ENCODE measurements around the gene TSPAN7. TPM values are rescaled to one million over a fixed set of nuclear protein-coding genes. Genes with fewer than 3 reads are reported as not detected.

Gene TSPAN7
- total RNA-seq (70.0 TPM), polyA plus RNA-seq (ENCODE audit: insufficient read depth in 1 of 8, insufficient read length in 8 of 8, low replicate concordance in 1 of 8) (100 to 1,000 TPM in 6 of 8 donors, 10 to 100 TPM in 2; 94.3 to 132 (median 107) TPM)
- long read RNA-seq, donor 1, transcript TSPAN7-203 (7 exons, 1,683 nt), result minor isoform, 5 of 21 reads
- long read RNA-seq, donor 1, transcript TSPAN7-202 (8 exons, 1,909 nt), result major isoform, 7 of 21 reads
- long read RNA-seq, donor 1, partial matches to known transcripts, result 0 of 21 reads
- long read RNA-seq, donor 1, other reads (novel, unspliced or antisense), result 9 of 21 reads
- long read RNA-seq, donor 2, partial matches to known transcripts, result 0 of 5 reads
- long read RNA-seq, donor 2, other reads (novel, unspliced or antisense), result 0 of 5 reads
- long read RNA-seq, donor 3, transcript TSPAN7-202 (8 exons, 1,909 nt), result major isoform, 20 of 48 reads
- long read RNA-seq, donor 3, transcript TSPAN7-203 (7 exons, 1,683 nt), result minor isoform, 6 of 48 reads
- long read RNA-seq, donor 3, partial matches to known transcripts, result 21 of 48 reads
- long read RNA-seq, donor 3, other reads (novel, unspliced or antisense), result 0 of 48 reads
- long read RNA-seq, donor 4, transcript TSPAN7-202 (8 exons, 1,909 nt), result major isoform, 14 of 40 reads
- long read RNA-seq, donor 4, partial matches to known transcripts, result 10 of 40 reads
- long read RNA-seq, donor 4, other reads (novel, unspliced or antisense), result 14 of 40 reads
- long read RNA-seq, donor 5, transcript TSPAN7-203 (7 exons, 1,683 nt), result minor isoform, 27 of 144 reads
- long read RNA-seq, donor 5, transcript TSPAN7-202 (8 exons, 1,909 nt), result major isoform, 43 of 144 reads
- long read RNA-seq, donor 5, partial matches to known transcripts, result 37 of 144 reads
- long read RNA-seq, donor 5, other reads (novel, unspliced or antisense), result 36 of 144 reads
- long read RNA-seq, donor 6, transcript TSPAN7-203 (7 exons, 1,683 nt), result minor isoform, 15 of 125 reads
- long read RNA-seq, donor 6, transcript TSPAN7-202 (8 exons, 1,909 nt), result major isoform, 27 of 125 reads
- long read RNA-seq, donor 6, partial matches to known transcripts, result 44 of 125 reads
- long read RNA-seq, donor 6, other reads (novel, unspliced or antisense), result 39 of 125 reads
- long read RNA-seq, donor 7, transcript TSPAN7-202 (8 exons, 1,909 nt), result major isoform, 14 of 79 reads
- long read RNA-seq, donor 7, transcript TSPAN7-203 (7 exons, 1,683 nt), result minor isoform, 6 of 79 reads
- long read RNA-seq, donor 7, partial matches to known transcripts, result 33 of 79 reads
- long read RNA-seq, donor 7, other reads (novel, unspliced or antisense), result 26 of 79 reads
- long read RNA-seq, donor 8, transcript TSPAN7-202 (8 exons, 1,909 nt), result major isoform, 14 of 59 reads
- long read RNA-seq, donor 8, partial matches to known transcripts, result 28 of 59 reads
- long read RNA-seq, donor 8, other reads (novel, unspliced or antisense), result 15 of 59 reads
- long read RNA-seq, donor 9, transcript TSPAN7-202 (8 exons, 1,909 nt), result major isoform, 12 of 83 reads
- long read RNA-seq, donor 9, transcript TSPAN7-203 (7 exons, 1,683 nt), result minor isoform, 8 of 83 reads
- long read RNA-seq, donor 9, partial matches to known transcripts, result 48 of 83 reads
- long read RNA-seq, donor 9, other reads (novel, unspliced or antisense), result 15 of 83 reads
- long read RNA-seq, donor 10, transcript TSPAN7-202 (8 exons, 1,909 nt), result major isoform, 17 of 104 reads
- long read RNA-seq, donor 10, transcript TSPAN7-203 (7 exons, 1,683 nt), result minor isoform, 6 of 104 reads
- long read RNA-seq, donor 10, partial matches to known transcripts, result 56 of 104 reads
- long read RNA-seq, donor 10, other reads (novel, unspliced or antisense), result 25 of 104 reads
- long read RNA-seq, donor 11, transcript TSPAN7-203 (7 exons, 1,683 nt), result minor isoform, 6 of 69 reads
- long read RNA-seq, donor 11, transcript TSPAN7-202 (8 exons, 1,909 nt), result major isoform, 17 of 69 reads
- long read RNA-seq, donor 11, partial matches to known transcripts, result 22 of 69 reads
- long read RNA-seq, donor 11, other reads (novel, unspliced or antisense), result 23 of 69 reads

GRCh38 chrX:38561126-38561868 is at the start of gene TSPAN7:
TSS of gene TSPAN7 (plus strand) at chrX:38561542. CDS start at chrX:38561547, 5 bp downstream.
- Histone ChIP-seq H3K27ac (ENCODE audit: low read length) (peak within 1 kb of the TSS; percentile 35), H3K36me3 (ENCODE audit: control insufficient read depth, insufficient read depth, low read length) (no peaks in the 10 kb centered on the region), H3K4me3 (ENCODE audit: low read length) (peak within 1 kb of the TSS; percentile 60), H3K9me3 (replicated peaks; ENCODE audit: control insufficient read depth, low read depth, low read length) (no peaks in the 10 kb centered on the region), H3K27me3 (ENCODE audit: control insufficient read depth, insufficient read depth, low read length) (peaks cover 17% of the 10 kb centered on the region), H3K4me1 (ENCODE audit: control insufficient read depth, insufficient read depth, low read length) (peaks cover 5% of the 10 kb centered on the region)
- 20% methylated on average over 35 of the region's 78 CpGs for WGBS (ENCODE audit: insufficient coverage)
- peak; percentile 86 for DNase-seq

GRCh38 chrX:38513112-38513742 is 48.1 kb upstream of the TSPAN7 start:
- Histone ChIP-seq H3K4me1 (ENCODE audit: control insufficient read depth, insufficient read depth, low read length) (peaks cover 7% of the 10 kb centered on the region), H3K36me3 (ENCODE audit: control insufficient read depth, insufficient read depth, low read length) (no peaks in the 10 kb centered on the region), H3K4me3 (ENCODE audit: low read length) (no peak overlapping the region), H3K27me3 (ENCODE audit: control insufficient read depth, insufficient read depth, low read length) (peaks cover 8% of the 10 kb centered on the region), H3K27ac (ENCODE audit: low read length) (no peak overlapping the region), H3K9me3 (replicated peaks; ENCODE audit: control insufficient read depth, low read depth, low read length) (no peaks in the 10 kb centered on the region)
- WGBS (ENCODE audit: insufficient coverage), result 0% methylated on average over 1 of the region's 5 CpGs
- DNase-seq, result no peak

GRCh38 chrX:38514016-38514854 is 47.1 kb upstream of the TSPAN7 start:
- DNase-seq, result peak; percentile 36
- Histone ChIP-seq H3K4me1 (ENCODE audit: control insufficient read depth, insufficient read depth, low read length) (peaks cover 7% of the 10 kb centered on the region), H3K36me3 (ENCODE audit: control insufficient read depth, insufficient read depth, low read length) (no peaks in the 10 kb centered on the region), H3K27me3 (ENCODE audit: control insufficient read depth, insufficient read depth, low read length) (peaks cover 8% of the 10 kb centered on the region), H3K27ac (ENCODE audit: low read length) (no peak overlapping the region), H3K4me3 (ENCODE audit: low read length) (no peak overlapping the region), H3K9me3 (replicated peaks; ENCODE audit: control insufficient read depth, low read depth, low read length) (no peaks in the 10 kb centered on the region)

- no peak for DNase-seq
- WGBS (ENCODE audit: insufficient coverage), result no CpG with 5 or more reads among the region's 1 CpG
- Histone ChIP-seq H3K4me1 (ENCODE audit: control insufficient read depth, insufficient read depth, low read length) (peaks cover 7% of the 10 kb centered on the region), H3K36me3 (ENCODE audit: control insufficient read depth, insufficient read depth, low read length) (no peaks in the 10 kb centered on the region), H3K27ac (ENCODE audit: low read length) (no peak overlapping the region), H3K9me3 (replicated peaks; ENCODE audit: control insufficient read depth, low read depth, low read length) (no peaks in the 10 kb centered on the region), H3K4me3 (ENCODE audit: low read length) (no peak overlapping the region), H3K27me3 (ENCODE audit: control insufficient read depth, insufficient read depth, low read length) (peaks cover 11% of the 10 kb centered on the region)
Measured at GRCh38 chrX:38515291-38515690, 46.1 kb upstream of the TSPAN7 start.

- no peak overlapping the region for H3K27ac ChIP-seq (ENCODE audit: low read length)
- DNase-seq, result peak; percentile 59
- peaks cover 11% of the 10 kb centered on the region for H3K27me3 ChIP-seq (ENCODE audit: control insufficient read depth, insufficient read depth, low read length)
- H3K9me3 ChIP-seq (replicated peaks; ENCODE audit: control insufficient read depth, low read depth, low read length), result no peaks in the 10 kb centered on the region
- peaks cover 7% of the 10 kb centered on the region for H3K4me1 ChIP-seq (ENCODE audit: control insufficient read depth, insufficient read depth, low read length)
- 50% methylated on average over 1 of the region's 2 CpGs for WGBS (ENCODE audit: insufficient coverage)
- H3K36me3 ChIP-seq (ENCODE audit: control insufficient read depth, insufficient read depth, low read length), result no peaks in the 10 kb centered on the region
- no peak overlapping the region for H3K4me3 ChIP-seq (ENCODE audit: low read length)
Measured at GRCh38 chrX:38516196-38516774, 45.1 kb upstream of the TSPAN7 start.

GRCh38 chrX:38519651-38520050 is 41.7 kb upstream of the TSPAN7 start:
- no peak overlapping the region for H3K4me3 ChIP-seq (ENCODE audit: low read length)
- peaks cover 9% of the 10 kb centered on the region for H3K27me3 ChIP-seq (ENCODE audit: control insufficient read depth, insufficient read depth, low read length)
- 85% methylated on average over 2 of the region's 6 CpGs for WGBS (ENCODE audit: insufficient coverage)
- H3K4me1 ChIP-seq (ENCODE audit: control insufficient read depth, insufficient read depth, low read length), result no peaks in the 10 kb centered on the region
- H3K36me3 ChIP-seq (ENCODE audit: control insufficient read depth, insufficient read depth, low read length), result no peaks in the 10 kb centered on the region
- H3K27ac ChIP-seq (ENCODE audit: low read length), result no peak overlapping the region
- no peaks in the 10 kb centered on the region for H3K9me3 ChIP-seq (replicated peaks; ENCODE audit: control insufficient read depth, low read depth, low read length)
- no peak for DNase-seq

- no peaks in the 10 kb centered on the region for H3K36me3 ChIP-seq (ENCODE audit: control insufficient read depth, insufficient read depth, low read length)
- H3K27ac ChIP-seq (ENCODE audit: low read length), result no peak overlapping the region
- no peak for DNase-seq
- H3K4me3 ChIP-seq (ENCODE audit: low read length), result no peak overlapping the region
- H3K9me3 ChIP-seq (replicated peaks; ENCODE audit: control insufficient read depth, low read depth, low read length), result no peaks in the 10 kb centered on the region
- no peaks in the 10 kb centered on the region for H3K4me1 ChIP-seq (ENCODE audit: control insufficient read depth, insufficient read depth, low read length)
- peaks cover 2% of the 10 kb centered on the region for H3K27me3 ChIP-seq (ENCODE audit: control insufficient read depth, insufficient read depth, low read length)
- no CpG with 5 or more reads among the region's 2 CpGs for WGBS (ENCODE audit: insufficient coverage)
Measured at GRCh38 chrX:38538134-38538533, 23.2 kb upstream of the TSPAN7 start.
